Right atrium auricular region (tissue), 2 donors: ENCODE measurements around the gene CCM2. TPM values are rescaled to one million over a fixed set of nuclear protein-coding genes. Genes with fewer than 3 reads are reported as not detected.

Experiments
- DNase-seq: peaks from one replicate; pipeline ENCODE4 v3.0.0-alpha.2; 2019; ENCODE audit warnings: low spot score
- H3K27ac ChIP-seq, 2 donors: fragments of 200-600 bp; sonication (generic); 1 replicate in 1 of 2; 2 replicates in 1 of 2; pipeline ENCODE4 v1.5.1; 2016 to 2019
- H3K27me3 ChIP-seq, 2 donors: fragments of 200-600 bp; sonication (generic); one replicate each; pipeline versions ENCODE4 v1.5.1 to v1.6.0; 2017 to 2019
- H3K36me3 ChIP-seq: fragments of 200-600 bp; sonication (generic); one replicate; pipeline ENCODE4 v1.5.1; 2016
- H3K4me1 ChIP-seq, 2 donors: fragments of 200-600 bp; sonication (generic); one replicate each; pipeline versions ENCODE4 v1.5.1 to v1.6.0; 2017 to 2019
- H3K4me3 ChIP-seq, 2 donors: fragments of 200-600 bp; sonication (generic); 1 replicate in 1 of 2; 2 replicates in 1 of 2; pipeline ENCODE4 v1.5.1; 2017 to 2019; ENCODE audit warnings: mild to moderate bottlenecking in 1 of 2, moderate library complexity in 1 of 2
- H3K9me3 ChIP-seq, 2 donors: fragments of 200-600 bp; sonication (generic); one replicate each; pipeline ENCODE4 v1.5.1; 2019
- total RNA-seq, 2 donors: library from RNA; depleted of rRNA; stranded (reverse); fragments of >200 nt; gene quantifications; one replicate each; pipeline ENCODE4 v1.1.0, GENCODE V29; 2016
- TF ChIP-seq, protein P1 (sequence below), 2 donors: fragments of 200-600 bp; sonication (generic); IDR thresholded peaks; one replicate each; pipeline ENCODE4 v1.5.1; 2019; ENCODE audit warnings: antibody characterized with exemption in 2 of 2

Gene CCM2
- total RNA-seq, 2 donors from 2014 or later = 26.5 to 34.0 TPM

GRCh38 chr7:45114926-45115325 lies 114.9 kb downstream of the CCM2 start:
- Histone ChIP-seq H3K4me3 (no peak overlapping the region), H3K27me3 (no peaks in the 10 kb centered on the region)
- TF ChIP-seq, protein P1, sequence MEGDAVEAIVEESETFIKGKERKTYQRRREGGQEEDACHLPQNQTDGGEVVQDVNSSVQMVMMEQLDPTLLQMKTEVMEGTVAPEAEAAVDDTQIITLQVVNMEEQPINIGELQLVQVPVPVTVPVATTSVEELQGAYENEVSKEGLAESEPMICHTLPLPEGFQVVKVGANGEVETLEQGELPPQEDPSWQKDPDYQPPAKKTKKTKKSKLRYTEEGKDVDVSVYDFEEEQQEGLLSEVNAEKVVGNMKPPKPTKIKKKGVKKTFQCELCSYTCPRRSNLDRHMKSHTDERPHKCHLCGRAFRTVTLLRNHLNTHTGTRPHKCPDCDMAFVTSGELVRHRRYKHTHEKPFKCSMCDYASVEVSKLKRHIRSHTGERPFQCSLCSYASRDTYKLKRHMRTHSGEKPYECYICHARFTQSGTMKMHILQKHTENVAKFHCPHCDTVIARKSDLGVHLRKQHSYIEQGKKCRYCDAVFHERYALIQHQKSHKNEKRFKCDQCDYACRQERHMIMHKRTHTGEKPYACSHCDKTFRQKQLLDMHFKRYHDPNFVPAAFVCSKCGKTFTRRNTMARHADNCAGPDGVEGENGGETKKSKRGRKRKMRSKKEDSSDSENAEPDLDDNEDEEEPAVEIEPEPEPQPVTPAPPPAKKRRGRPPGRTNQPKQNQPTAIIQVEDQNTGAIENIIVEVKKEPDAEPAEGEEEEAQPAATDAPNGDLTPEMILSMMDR (IDR thresholded peaks at IDR 0.05) = no peak

DNA sequence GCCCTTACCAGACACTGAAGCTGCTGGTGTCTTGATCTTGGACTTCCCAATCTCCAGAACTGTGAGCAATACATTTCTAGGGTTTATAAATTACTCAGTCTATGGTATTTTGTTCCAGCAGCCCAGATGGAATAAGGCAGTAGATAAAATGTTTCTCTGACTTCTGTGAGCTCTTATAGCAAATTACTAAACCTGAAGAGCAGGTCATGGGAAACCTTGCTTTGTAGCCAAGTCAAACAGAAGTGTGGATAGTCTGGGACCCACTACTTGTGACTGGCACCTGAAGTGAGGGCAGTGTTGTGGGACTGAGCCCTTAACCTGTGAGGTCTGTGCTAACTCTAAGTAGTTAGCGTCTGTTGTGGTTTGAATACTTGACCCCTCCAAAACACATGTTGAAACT lies 116.0 kb downstream of the CCM2 start:
- Histone ChIP-seq H3K36me3 (no peaks in the 10 kb centered on the region), H3K27ac (no peak overlapping the region), H3K4me1 (peaks cover 0 to 9% of the 10 kb centered on the region in 2 donors), H3K9me3 (no peaks in the 10 kb centered on the region), H3K27me3 (no peaks in the 10 kb centered on the region), H3K4me3 (no peak overlapping the region)
- DNase-seq = no peak
- TF ChIP-seq, protein P1 (IDR thresholded peaks at IDR 0.05) = no peak

More at GRCh38 chr7:45114926-45115325, 114.9 kb downstream of the CCM2 start:
- DNase-seq = no peak
- no peak overlapping the region for H3K27ac ChIP-seq
- H3K4me1 ChIP-seq = peaks cover 0 to 18% of the 10 kb centered on the region in 2 donors
- H3K9me3 ChIP-seq = no peaks in the 10 kb centered on the region
- no peaks in the 10 kb centered on the region for H3K36me3 ChIP-seq

- Histone ChIP-seq H3K27ac (no peak overlapping the region), H3K36me3 (no peaks in the 10 kb centered on the region), H3K9me3 (no peaks in the 10 kb centered on the region), H3K27me3 (no peaks in the 10 kb centered on the region), H3K4me3 (no peak overlapping the region), H3K4me1 (peaks cover 0 to 2% of the 10 kb centered on the region in 2 donors)
- TF ChIP-seq, protein P1 (IDR thresholded peaks at IDR 0.05) = no peak
- DNase-seq = no peak
Observed at GRCh38 chr7:45117582-45117981, 117.6 kb downstream of the CCM2 start.

- no peaks in the 10 kb centered on the region for H3K36me3 ChIP-seq
- no peaks in the 10 kb centered on the region for H3K27me3 ChIP-seq
- H3K9me3 ChIP-seq = no peaks in the 10 kb centered on the region
- no peak overlapping the region for H3K27ac ChIP-seq
- H3K4me3 ChIP-seq = no peak overlapping the region
- TF ChIP-seq, protein P1 (IDR thresholded peaks at IDR 0.05) = no peak
- H3K4me1 ChIP-seq = no peaks in the 10 kb centered on the region
- no peak for DNase-seq
Observed at GRCh38 chr7:45118292-45118691, 118.3 kb downstream of the CCM2 start.

DNA sequence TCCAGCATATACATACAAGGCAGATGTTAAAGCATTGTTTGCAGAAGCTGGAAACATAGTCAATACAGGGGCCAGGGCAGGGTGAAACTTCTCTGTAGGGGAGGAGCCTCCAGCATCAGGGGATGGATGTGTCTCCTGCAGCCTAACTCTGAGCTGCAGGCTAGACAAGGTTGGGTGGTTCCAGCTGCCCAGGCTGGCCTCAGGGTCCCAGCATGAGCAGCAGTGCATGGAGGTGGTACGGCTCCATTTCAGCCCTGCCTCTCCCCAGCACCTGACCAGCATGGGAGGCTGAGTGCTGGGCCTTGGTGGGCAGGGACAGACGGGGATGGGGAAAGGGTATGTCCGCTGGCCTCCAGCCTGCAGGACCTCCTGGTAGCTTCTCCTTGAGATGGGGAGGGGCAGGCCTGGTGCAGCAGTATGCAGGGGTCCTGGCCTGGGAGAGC lies 118.9 kb downstream of the CCM2 start:
- TF ChIP-seq, protein P1 (IDR thresholded peaks at IDR 0.05) = no peak
- Histone ChIP-seq H3K4me1 (no peaks in the 10 kb centered on the region), H3K4me3 (no peak overlapping the region), H3K36me3 (no peaks in the 10 kb centered on the region), H3K27me3 (no peaks in the 10 kb centered on the region), H3K27ac (no peak overlapping the region), H3K9me3 (no peaks in the 10 kb centered on the region)
- no peak for DNase-seq

DNA sequence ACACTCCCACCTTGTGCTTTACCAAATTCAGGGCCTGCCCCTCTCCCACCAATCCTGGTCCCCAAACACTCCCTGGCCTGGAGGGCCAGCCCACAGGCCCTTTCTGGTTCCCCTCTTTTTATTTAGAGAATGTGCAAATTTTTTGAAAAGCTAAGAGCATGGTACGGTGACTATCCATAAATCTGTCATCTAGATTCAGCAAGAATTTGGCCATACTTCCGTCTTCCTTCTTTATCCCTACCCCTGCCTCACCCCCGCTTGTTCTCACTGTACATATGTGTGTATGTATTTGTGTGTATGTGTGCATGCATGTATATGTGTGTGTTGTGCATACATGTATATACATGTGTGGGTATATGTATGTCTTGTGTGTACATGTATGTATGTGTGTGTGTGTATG lies 119.5 kb downstream of the CCM2 start:
- TF ChIP-seq, protein P1 (IDR thresholded peaks at IDR 0.05) = no peak
- no peaks in the 10 kb centered on the region for H3K9me3 ChIP-seq
- no peaks in the 10 kb centered on the region for H3K4me1 ChIP-seq
- H3K27ac ChIP-seq = no peak overlapping the region
- no peaks in the 10 kb centered on the region for H3K27me3 ChIP-seq
- no peak overlapping the region for H3K4me3 ChIP-seq
- no peaks in the 10 kb centered on the region for H3K36me3 ChIP-seq
- DNase-seq = no peak
